Mesothelial cell of epicardium (in vitro differentiated cells): ENCODE measurements around the gene SLC2A4RG. TPM values are rescaled to one million over a fixed set of nuclear protein-coding genes. Genes with fewer than 3 reads are reported as not detected.
"Not testable (repeated sequence)": the region's sequence is repeated elsewhere in the genome, so short reads cannot be mapped to it uniquely, and the experiment has no call there.

ENCODE experiments used
- DNase-seq, 2 experiments: peaks; one replicate each; pipeline ENCODE4 v3.0.0; 2021; ENCODE audit warnings: low spot score in 2 of 2; ENCODE audit not compliant: unreplicated experiment in 2 of 2
- H3K27ac Mint-ChIP-seq: 2 replicates; pipeline ENCODE4 v1.8.0; 2021; ENCODE audit warnings: mixed read lengths
- H3K27me3 Mint-ChIP-seq: 2 replicates; pipeline ENCODE4 v1.8.0; 2021; ENCODE audit warnings: low read depth, mixed read lengths
- H3K36me3 Mint-ChIP-seq: 2 replicates; pipeline ENCODE4 v1.8.0; 2021; ENCODE audit warnings: mixed read lengths
- H3K4me1 Mint-ChIP-seq: 2 replicates; pipeline ENCODE4 v1.8.0; 2021; ENCODE audit warnings: mixed read lengths
- H3K4me3 Mint-ChIP-seq: 2 replicates; pipeline ENCODE4 v1.8.0; 2021; ENCODE audit warnings: mild to moderate bottlenecking, moderate library complexity, mixed read lengths
- H3K9me3 Mint-ChIP-seq: 2 replicates; pipeline ENCODE4 v1.8.0; 2021; ENCODE audit warnings: mixed read lengths
- total RNA-seq: library from RNA; stranded (reverse); gene quantifications from 3 replicates; pipeline ENCODE4 v1.2.1, GENCODE V29; 2021
- TF ChIP-seq, protein P1 (sequence below): fragments of 200-600 bp; sonication (generic); IDR thresholded peaks from one replicate; pipeline ENCODE4 v1.5.0; 2021; ENCODE audit warnings: antibody characterized with exemption; ENCODE audit not compliant: unreplicated experiment

SLC2A4RG gene
- total RNA-seq, 1 donor from 2014 or later = 122 TPM

DNA sequence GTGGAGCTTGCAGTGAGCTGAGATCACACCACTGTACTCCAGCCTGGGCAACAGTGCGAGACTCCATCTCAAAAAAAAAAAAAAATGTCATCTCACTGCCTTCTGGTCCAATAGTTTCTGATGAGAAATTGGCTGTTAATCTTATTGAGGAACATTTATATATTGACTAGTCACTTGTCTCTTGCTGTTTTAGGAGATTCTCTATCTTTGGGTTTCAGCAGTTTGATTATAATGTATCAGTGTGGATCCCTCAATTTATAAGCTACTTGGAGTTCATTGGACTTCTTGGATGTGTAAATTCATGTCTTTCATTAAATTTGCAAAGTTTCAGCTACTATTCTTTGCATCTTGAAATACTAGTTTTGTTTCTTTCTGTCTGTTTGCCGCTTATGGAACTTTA is 20.6 kb upstream of the SLC2A4RG start:
- TF ChIP-seq, protein P1, sequence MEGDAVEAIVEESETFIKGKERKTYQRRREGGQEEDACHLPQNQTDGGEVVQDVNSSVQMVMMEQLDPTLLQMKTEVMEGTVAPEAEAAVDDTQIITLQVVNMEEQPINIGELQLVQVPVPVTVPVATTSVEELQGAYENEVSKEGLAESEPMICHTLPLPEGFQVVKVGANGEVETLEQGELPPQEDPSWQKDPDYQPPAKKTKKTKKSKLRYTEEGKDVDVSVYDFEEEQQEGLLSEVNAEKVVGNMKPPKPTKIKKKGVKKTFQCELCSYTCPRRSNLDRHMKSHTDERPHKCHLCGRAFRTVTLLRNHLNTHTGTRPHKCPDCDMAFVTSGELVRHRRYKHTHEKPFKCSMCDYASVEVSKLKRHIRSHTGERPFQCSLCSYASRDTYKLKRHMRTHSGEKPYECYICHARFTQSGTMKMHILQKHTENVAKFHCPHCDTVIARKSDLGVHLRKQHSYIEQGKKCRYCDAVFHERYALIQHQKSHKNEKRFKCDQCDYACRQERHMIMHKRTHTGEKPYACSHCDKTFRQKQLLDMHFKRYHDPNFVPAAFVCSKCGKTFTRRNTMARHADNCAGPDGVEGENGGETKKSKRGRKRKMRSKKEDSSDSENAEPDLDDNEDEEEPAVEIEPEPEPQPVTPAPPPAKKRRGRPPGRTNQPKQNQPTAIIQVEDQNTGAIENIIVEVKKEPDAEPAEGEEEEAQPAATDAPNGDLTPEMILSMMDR = no peak
- no peak overlapping the region for H3K4me3 Mint-ChIP-seq
- DNase-seq = no peak
- H3K4me1 Mint-ChIP-seq = no peaks in the 10 kb centered on the region
- H3K27me3 Mint-ChIP-seq = no peaks in the 10 kb centered on the region
- peaks cover 31% of the 10 kb centered on the region for H3K9me3 Mint-ChIP-seq
- no peak overlapping the region for H3K27ac Mint-ChIP-seq
- peaks cover 65% of the 10 kb centered on the region for H3K36me3 Mint-ChIP-seq

DNA sequence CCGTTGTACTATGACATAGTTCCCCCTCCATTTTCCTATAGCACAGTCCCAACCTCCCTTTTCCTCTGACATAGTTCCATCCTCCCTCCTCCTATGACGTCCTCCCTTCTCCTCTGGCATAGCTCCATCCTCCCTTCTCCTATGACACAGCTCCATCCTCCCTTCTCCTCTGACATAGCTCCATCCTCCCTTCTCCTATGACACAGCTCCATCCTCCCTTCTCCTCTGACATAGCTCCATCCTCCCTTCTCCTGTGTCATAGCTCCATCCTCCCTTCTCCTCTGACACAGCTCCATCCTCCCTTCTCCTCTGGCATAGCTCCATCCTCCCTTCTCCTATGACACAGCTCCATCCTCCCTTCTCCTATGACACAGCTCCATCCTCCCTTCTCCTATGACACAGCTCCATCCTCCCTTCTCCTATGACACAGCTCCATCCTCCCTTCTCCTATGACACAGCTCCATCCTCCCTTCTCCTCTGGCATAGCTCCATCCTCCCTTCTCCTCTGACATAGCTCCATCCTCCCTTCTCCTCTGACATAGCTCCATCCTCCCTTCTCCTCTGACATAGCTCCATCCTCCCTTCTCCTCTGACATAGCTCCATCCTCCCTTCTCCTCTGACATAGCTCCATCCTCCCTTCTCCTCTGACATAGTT is 16.5 kb upstream of the SLC2A4RG start:
- Mint-ChIP-seq H3K9me3 (peaks cover 20% of the 10 kb centered on the region), H3K36me3 (peaks cover 55% of the 10 kb centered on the region)
- not testable (repeated sequence) for H3K27me3 Mint-ChIP-seq, DNase-seq, H3K4me1 Mint-ChIP-seq, H3K27ac Mint-ChIP-seq, H3K4me3 Mint-ChIP-seq

DNA sequence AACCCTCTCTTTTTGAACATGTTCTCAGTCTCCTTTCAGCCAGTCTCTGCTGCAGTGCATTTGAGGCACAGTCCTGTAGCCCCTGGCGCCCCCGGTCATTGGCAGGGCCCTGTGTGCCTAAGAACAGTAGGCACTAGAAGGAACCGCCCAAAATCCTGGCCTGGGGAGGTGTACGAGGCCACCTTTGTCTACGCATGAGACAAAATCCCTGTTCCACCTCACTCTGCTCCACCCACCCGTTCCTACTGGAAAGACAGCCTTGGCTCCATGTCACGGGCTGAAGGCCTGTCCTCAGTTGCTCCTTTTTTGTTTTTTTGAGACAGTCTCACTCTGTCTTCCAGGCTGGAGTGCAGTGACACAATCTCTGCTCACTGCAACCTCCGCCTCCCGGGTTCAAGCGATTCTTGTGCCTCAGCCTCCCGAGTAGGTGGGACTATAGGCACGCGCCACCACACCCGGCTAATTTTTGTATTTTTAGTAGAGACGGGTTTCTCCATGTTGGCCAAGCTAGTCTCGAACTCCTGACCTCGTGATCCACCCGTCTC is 9.3 kb upstream of the SLC2A4RG start:
- H3K27ac Mint-ChIP-seq, H3K4me1 Mint-ChIP-seq, H3K9me3 Mint-ChIP-seq, H3K4me3 Mint-ChIP-seq, H3K27me3 Mint-ChIP-seq, DNase-seq: not testable (repeated sequence)
- H3K36me3 Mint-ChIP-seq = peaks cover 35% of the 10 kb centered on the region

DNA sequence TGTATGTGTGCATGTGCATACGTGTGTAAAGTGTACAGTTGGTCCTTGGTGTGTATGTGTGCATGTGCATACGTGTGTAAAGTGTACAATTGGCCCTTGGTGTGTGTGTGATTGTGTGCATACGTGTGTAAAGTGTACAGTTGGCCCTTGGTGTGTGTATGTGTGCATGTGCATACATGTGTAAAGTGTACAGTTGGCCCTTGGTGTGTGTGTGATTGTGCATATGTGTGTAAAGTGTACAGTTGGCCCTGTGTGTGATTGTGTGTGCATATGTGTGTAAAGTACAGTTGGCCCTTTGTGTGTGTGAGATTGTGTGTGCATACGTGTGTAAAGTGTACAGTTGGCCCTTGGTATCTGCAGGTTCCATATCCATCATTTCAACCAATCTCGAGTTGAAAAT is 8.2 kb upstream of the SLC2A4RG start:
- Mint-ChIP-seq H3K4me1 (peaks cover 3% of the 10 kb centered on the region), H3K9me3 (peaks cover 4% of the 10 kb centered on the region), H3K36me3 (peaks cover 34% of the 10 kb centered on the region), H3K4me3 (no peak overlapping the region), H3K27me3 (peaks cover 7% of the 10 kb centered on the region), H3K27ac (no peak overlapping the region)
- TF ChIP-seq, protein P1 = no peak
- DNase-seq = no peak

DNA sequence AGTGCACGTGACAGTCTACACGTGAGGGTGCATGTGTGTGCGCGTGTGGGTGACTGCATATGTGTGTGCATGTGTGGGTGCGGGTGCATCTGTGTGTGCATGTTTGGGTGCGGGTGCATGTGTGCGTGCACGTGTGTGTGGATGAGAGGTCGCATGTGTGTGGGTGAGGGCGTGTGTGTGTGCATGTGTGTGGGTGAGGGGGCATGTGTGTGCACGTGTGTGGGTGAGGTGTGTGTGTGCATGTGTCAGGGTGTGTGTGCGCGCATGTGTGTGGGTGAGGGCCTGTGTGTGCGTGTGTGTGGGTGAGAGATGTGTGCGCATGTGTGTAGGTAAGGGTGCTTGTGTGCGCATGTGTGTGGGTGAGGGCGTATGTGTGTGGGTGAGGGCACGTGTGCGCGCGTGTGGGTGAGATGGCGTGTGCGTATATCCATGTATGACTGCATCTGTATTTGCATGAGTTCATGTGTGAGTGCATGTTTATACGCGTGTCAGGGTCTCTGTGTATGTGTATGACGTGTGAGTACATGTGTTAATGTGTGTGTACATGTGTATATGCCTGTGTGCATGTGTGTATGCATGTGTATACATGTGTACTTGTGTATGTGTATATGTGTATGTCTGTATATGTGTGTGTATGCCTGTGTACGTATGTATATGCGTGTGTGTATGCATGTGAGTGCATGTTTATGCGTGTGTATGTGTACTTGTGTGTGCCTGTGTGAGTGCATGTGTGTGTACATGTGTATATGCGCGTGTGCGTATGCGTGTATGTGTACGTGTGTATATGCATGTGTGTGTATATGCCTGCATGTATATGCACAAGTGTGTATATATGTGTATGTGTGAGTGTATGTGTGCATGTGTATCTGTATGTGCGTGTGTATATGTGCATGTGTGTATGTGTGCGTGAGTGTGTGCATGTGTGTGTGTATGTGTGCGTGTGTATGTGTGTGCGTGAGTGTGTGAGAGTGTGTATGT is 7.2 kb upstream of the SLC2A4RG start:
- peaks cover 3% of the 10 kb centered on the region for H3K4me1 Mint-ChIP-seq
- no peak overlapping the region for H3K27ac Mint-ChIP-seq
- H3K36me3 Mint-ChIP-seq = peaks cover 29% of the 10 kb centered on the region
- peaks cover 7% of the 10 kb centered on the region for H3K27me3 Mint-ChIP-seq
- H3K9me3 Mint-ChIP-seq = no peaks in the 10 kb centered on the region
- TF ChIP-seq, protein P1 = no peak
- no peak for DNase-seq
- no peak overlapping the region for H3K4me3 Mint-ChIP-seq

DNA sequence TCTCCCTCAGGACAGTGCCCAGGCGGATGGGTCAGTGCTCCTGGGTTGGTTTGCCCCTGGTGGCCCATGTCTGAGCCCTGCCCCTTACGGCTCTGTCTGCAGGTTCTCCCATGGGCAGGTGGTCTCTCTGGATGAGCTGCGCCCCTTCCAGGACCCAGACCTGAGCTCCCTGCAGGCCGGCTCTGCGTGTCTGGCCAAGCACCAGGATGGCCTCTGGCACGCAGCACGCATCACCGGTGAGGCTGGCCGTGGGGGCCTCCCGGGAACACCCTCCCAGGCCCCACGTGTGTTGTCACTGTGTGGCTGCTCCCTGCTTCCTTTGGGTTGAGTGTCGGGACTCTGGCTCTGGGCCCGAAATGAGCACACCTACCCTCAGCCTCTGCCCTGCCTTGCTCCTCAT is 6.5 kb upstream of the SLC2A4RG start:
- no peak for DNase-seq
- Mint-ChIP-seq H3K4me1 (no peaks in the 10 kb centered on the region), H3K4me3 (no peak overlapping the region), H3K27me3 (peaks cover 7% of the 10 kb centered on the region), H3K9me3 (no peaks in the 10 kb centered on the region), H3K27ac (no peak overlapping the region), H3K36me3 (peaks cover 26% of the 10 kb centered on the region)
- TF ChIP-seq, protein P1 = no peak
